H9 (cell line): Measurements from ENCODE around the gene CD52. TPM values are rescaled to one million over a fixed set of nuclear protein-coding genes. Genes with fewer than 3 reads are reported as not detected.

Experiments used
- DNase-seq: peaks from one replicate; pipeline ENCODE4 v3.0.0-alpha.2; 2017
- H2AFZ ChIP-seq: one replicate; pipeline ENCODE4 v1.6.1; 2013; ENCODE audit warnings: mild to moderate bottlenecking, low read length, control low read depth, moderate library complexity
- H2AK5ac ChIP-seq: 2 replicates; pipeline ENCODE4 v1.6.1; 2013; ENCODE audit warnings: low read length, control low read depth, mixed read lengths; ENCODE audit not compliant: insufficient read length
- H2BK120ac ChIP-seq: one replicate; pipeline ENCODE4 v1.6.1; 2013; ENCODE audit warnings: low read depth, mild to moderate bottlenecking, low read length, control low read depth, inconsistent platforms; ENCODE audit not compliant: poor library complexity, severe bottlenecking
- H2BK12ac ChIP-seq: 2 replicates; pipeline ENCODE4 v1.6.1; 2013; ENCODE audit warnings: low read length, control low read depth, mixed read lengths, low read depth; ENCODE audit not compliant: insufficient read length
- H2BK15ac ChIP-seq: 2 replicates; pipeline ENCODE4 v1.6.1; 2013; ENCODE audit warnings: low read depth, low read length, control low read depth
- H2BK20ac ChIP-seq: one replicate; pipeline ENCODE4 v1.6.1; 2013; ENCODE audit warnings: low read depth, mild to moderate bottlenecking, low read length, control low read depth, inconsistent platforms; ENCODE audit not compliant: poor library complexity, severe bottlenecking
- H2BK5ac ChIP-seq: 2 replicates; pipeline ENCODE4 v1.6.1; 2013; ENCODE audit warnings: low read length, control low read depth, mixed read lengths; ENCODE audit not compliant: insufficient read length
- H3K14ac ChIP-seq: 2 replicates; pipeline ENCODE4 v1.6.1; 2013; ENCODE audit warnings: low read length, control low read depth; ENCODE audit not compliant: insufficient read depth
- H3K18ac ChIP-seq: 2 replicates; pipeline ENCODE4 v1.6.1; 2013; ENCODE audit warnings: low read depth, mild to moderate bottlenecking, mixed read lengths, low read length, control low read depth; ENCODE audit not compliant: insufficient read length
- H3K23ac ChIP-seq: 2 replicates; pipeline ENCODE4 v1.6.1; 2013; ENCODE audit warnings: low read length, control low read depth, mixed read lengths, low read depth; ENCODE audit not compliant: insufficient read length
- H3K23me2 ChIP-seq: 2 replicates; pipeline ENCODE4 v1.6.1; 2013; ENCODE audit warnings: low read depth, mild to moderate bottlenecking, mixed read lengths, low read length, control low read depth; ENCODE audit not compliant: insufficient read length, poor library complexity, severe bottlenecking
- H3K27ac ChIP-seq: 2 replicates; pipeline ENCODE4 v1.5.1; 2013; ENCODE audit warnings: low read length, control low read depth, mixed read lengths, low read depth; ENCODE audit not compliant: insufficient read length
- H3K27me3 ChIP-seq: 2 replicates; pipeline ENCODE4 v1.6.1; 2013; ENCODE audit warnings: low read length, control low read depth, inconsistent platforms; ENCODE audit not compliant: insufficient read depth
- H3K4ac ChIP-seq: 2 replicates; pipeline ENCODE4 v1.6.1; 2013; ENCODE audit warnings: low read depth, mild to moderate bottlenecking, control low read depth, inconsistent platforms, low read length, moderate library complexity
- H3K4me1 ChIP-seq: 2 replicates; pipeline ENCODE4 v1.6.1; 2013; ENCODE audit warnings: low read length, control low read depth, inconsistent platforms; ENCODE audit not compliant: insufficient read depth
- H3K4me2 ChIP-seq: 2 replicates; pipeline ENCODE4 v1.6.1; 2013; ENCODE audit warnings: low read length, control low read depth, mixed read lengths; ENCODE audit not compliant: insufficient read length, insufficient read depth
- H3K56ac ChIP-seq: 2 replicates; pipeline ENCODE4 v1.6.1; 2013; ENCODE audit warnings: low read depth, mild to moderate bottlenecking, mixed read lengths, low read length, control low read depth; ENCODE audit not compliant: insufficient read length
- H3K79me1 ChIP-seq: 2 replicates; pipeline ENCODE4 v1.6.1; 2013; ENCODE audit warnings: low read depth, mild to moderate bottlenecking, moderate library complexity, low read length, control low read depth, inconsistent platforms; ENCODE audit not compliant: insufficient read depth, poor library complexity, severe bottlenecking
- H3K79me2 ChIP-seq: 2 replicates; pipeline ENCODE4 v1.6.1; 2013; ENCODE audit warnings: low read length, control low read depth, inconsistent platforms; ENCODE audit not compliant: insufficient read depth
- H3K9ac ChIP-seq: 2 replicates; pipeline ENCODE4 v1.6.1; 2013; ENCODE audit warnings: low read length, control low read depth, mixed read lengths; ENCODE audit not compliant: insufficient read length; ENCODE audit errors: extremely low read depth
- H3K9me3 ChIP-seq: one replicate; pipeline ENCODE4 v1.6.1; 2013; ENCODE audit warnings: low read depth, low read length, inconsistent platforms; ENCODE audit not compliant: control insufficient read depth
- H3T11ph ChIP-seq: one replicate; pipeline ENCODE4 v1.6.1; 2013; ENCODE audit warnings: mild to moderate bottlenecking, low read length, control low read depth, inconsistent platforms
- H4K20me1 ChIP-seq: one replicate; pipeline ENCODE4 v1.6.1; 2013; ENCODE audit not compliant: control insufficient read depth, insufficient read length, insufficient read depth
- H4K5ac ChIP-seq: 2 replicates; pipeline ENCODE4 v1.6.1; 2013; ENCODE audit warnings: low read depth, mild to moderate bottlenecking, mixed read lengths, low read length, control low read depth; ENCODE audit not compliant: insufficient read length
- H4K8ac ChIP-seq: replicated peaks from 2 replicates; pipeline ENCODE4 v1.6.1; 2013; ENCODE audit warnings: low read length, control low read depth, mixed read lengths, low read depth; ENCODE audit not compliant: insufficient read length
- H4K91ac ChIP-seq: 2 replicates; pipeline ENCODE4 v1.6.1; 2013; ENCODE audit warnings: low read depth, mild to moderate bottlenecking, moderate library complexity, mixed read lengths, low read length, control low read depth; ENCODE audit not compliant: insufficient read length
- H3K27ac Mint-ChIP-seq, 3 experiments: 2 replicates in 2 of 3; 3 replicates in 1 of 3; pipeline ENCODE4 v1.8.0; 2020 to 2021; ENCODE audit warnings: mixed read lengths in 3 of 3, mild to moderate bottlenecking in 1 of 3, moderate library complexity in 1 of 3
- H3K27me3 Mint-ChIP-seq: 2 replicates; pipeline ENCODE4 v1.8.0; 2021; ENCODE audit warnings: low read depth, mild to moderate bottlenecking, moderate library complexity, mixed read lengths
- H3K36me3 Mint-ChIP-seq, 3 experiments: 2 replicates in 2 of 3; 3 replicates in 1 of 3; pipeline ENCODE4 v1.8.0; 2020 to 2021; ENCODE audit warnings: low read depth in 3 of 3, mixed read lengths in 3 of 3; ENCODE audit not compliant: insufficient read depth in 1 of 3
- H3K4me1 Mint-ChIP-seq, 2 experiments: 2 replicates each; pipeline ENCODE4 v1.8.0; 2020; ENCODE audit warnings: mixed read lengths in 2 of 2
- H3K4me3 Mint-ChIP-seq, 2 experiments: 2 replicates in 1 of 2; 3 replicates in 1 of 2; pipeline ENCODE4 v1.8.0; 2020 to 2021; ENCODE audit warnings: mild to moderate bottlenecking in 2 of 2, mixed read lengths in 2 of 2, moderate library complexity in 1 of 2
- H3K9me3 Mint-ChIP-seq, 2 experiments: 2 replicates in 1 of 2; 3 replicates in 1 of 2; pipeline ENCODE4 v1.8.0; 2020; ENCODE audit warnings: mild to moderate bottlenecking in 2 of 2, mixed read lengths in 2 of 2, moderate library complexity in 1 of 2
- WGBS: extraction: QIAGEN DNeasy Blood & Tissue Kit; methylation state at CpG from one replicate; pipeline ENCODE4 v1.1.7; 2013; ENCODE audit warnings: missing lambda C conversion rate, low lambda C conversion rate, mixed read lengths; ENCODE audit not compliant: insufficient read length; ENCODE audit errors: extremely low coverage; 5-methylcytosine and 5-hydroxymethylcytosine counted together
- total RNA-seq: library from RNA; stranded (reverse); gene quantifications from 2 replicates; pipeline ENCODE4 v1.2.1, GENCODE V29; 2021
- TF ChIP-seq, protein P1 (sequence below): fragments of 200-600 bp; sonication (generic); conservative IDR thresholded peaks from 3 replicates; pipeline ENCODE4 v1.8.0; 2021; ENCODE audit warnings: antibody characterized with exemption, mild to moderate bottlenecking

Gene CD52
- total RNA-seq, 1 experiment from 2014 or later, result 4.1 TPM

DNA sequence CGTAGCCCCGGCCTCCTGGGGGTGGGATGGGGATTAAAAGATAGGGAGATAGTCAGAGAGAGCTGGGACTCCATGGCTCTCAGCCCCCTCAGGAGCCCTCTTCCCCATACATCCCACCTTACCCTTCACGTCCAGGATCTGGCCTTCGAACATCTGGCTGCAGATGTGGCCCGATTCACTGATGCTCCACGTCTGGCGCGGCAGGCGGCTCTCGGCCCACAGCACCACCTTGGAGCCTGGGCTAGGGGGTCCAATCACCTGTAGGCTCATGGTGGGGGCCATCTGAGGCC is 4.2 kb downstream of the CD52 start:
- WGBS, result no CpG with 5 or more reads among the region's 10 CpGs
- H3K27ac Mint-ChIP-seq, result no peak overlapping the region
- peaks cover 22 to 31% of the 10 kb centered on the region in 2 experiments for H3K4me1 Mint-ChIP-seq
- H2BK5ac ChIP-seq, result no peak overlapping the region
- no peak overlapping the region for H3T11ph ChIP-seq
- H3K9ac ChIP-seq, result no peak overlapping the region
- H4K5ac ChIP-seq, result no peak overlapping the region
- no peaks in the 10 kb centered on the region for H3K79me1 ChIP-seq
- no peak overlapping the region for H2AFZ ChIP-seq
- no peak overlapping the region for H3K18ac ChIP-seq
- DNase-seq, result no peak
- no peak overlapping the region for H3K23ac ChIP-seq
- H2BK20ac ChIP-seq, result no peak overlapping the region
- no peak overlapping the region for H3K4me2 ChIP-seq
- H3K4me1 ChIP-seq, result no peaks in the 10 kb centered on the region
- no peaks in the 10 kb centered on the region for H4K20me1 ChIP-seq
- H2AK5ac ChIP-seq, result no peak overlapping the region
- peaks cover 16 to 46% (median 37%) of the 10 kb centered on the region in 3 experiments; a peak in 6 of 7 replicates for H3K36me3 Mint-ChIP-seq
- no peaks in the 10 kb centered on the region for H3K27me3 ChIP-seq
- H3K27me3 Mint-ChIP-seq, result no peaks in the 10 kb centered on the region
- no peak overlapping the region for H4K91ac ChIP-seq
- no peak overlapping the region for H3K14ac ChIP-seq
- no peak overlapping the region for H3K4ac ChIP-seq
- no peak overlapping the region for H2BK120ac ChIP-seq
- no peaks in the 10 kb centered on the region for H3K79me2 ChIP-seq
- no peak overlapping the region for H2BK12ac ChIP-seq
- H3K9me3 Mint-ChIP-seq, result no peaks in the 10 kb centered on the region
- H4K8ac ChIP-seq, result no peak overlapping the region
- TF ChIP-seq, protein P1, sequence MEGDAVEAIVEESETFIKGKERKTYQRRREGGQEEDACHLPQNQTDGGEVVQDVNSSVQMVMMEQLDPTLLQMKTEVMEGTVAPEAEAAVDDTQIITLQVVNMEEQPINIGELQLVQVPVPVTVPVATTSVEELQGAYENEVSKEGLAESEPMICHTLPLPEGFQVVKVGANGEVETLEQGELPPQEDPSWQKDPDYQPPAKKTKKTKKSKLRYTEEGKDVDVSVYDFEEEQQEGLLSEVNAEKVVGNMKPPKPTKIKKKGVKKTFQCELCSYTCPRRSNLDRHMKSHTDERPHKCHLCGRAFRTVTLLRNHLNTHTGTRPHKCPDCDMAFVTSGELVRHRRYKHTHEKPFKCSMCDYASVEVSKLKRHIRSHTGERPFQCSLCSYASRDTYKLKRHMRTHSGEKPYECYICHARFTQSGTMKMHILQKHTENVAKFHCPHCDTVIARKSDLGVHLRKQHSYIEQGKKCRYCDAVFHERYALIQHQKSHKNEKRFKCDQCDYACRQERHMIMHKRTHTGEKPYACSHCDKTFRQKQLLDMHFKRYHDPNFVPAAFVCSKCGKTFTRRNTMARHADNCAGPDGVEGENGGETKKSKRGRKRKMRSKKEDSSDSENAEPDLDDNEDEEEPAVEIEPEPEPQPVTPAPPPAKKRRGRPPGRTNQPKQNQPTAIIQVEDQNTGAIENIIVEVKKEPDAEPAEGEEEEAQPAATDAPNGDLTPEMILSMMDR, result no peak
- H2BK15ac ChIP-seq, result no peak overlapping the region
- no peaks in the 10 kb centered on the region for H3K23me2 ChIP-seq
- no peak overlapping the region for H3K4me3 Mint-ChIP-seq
- H3K56ac ChIP-seq, result no peak overlapping the region
- no peak overlapping the region for H3K27ac ChIP-seq
- no peaks in the 10 kb centered on the region for H3K9me3 ChIP-seq
